Hematopoietic multipotent progenitor cell treated with erythropoietin and hydrocortisone succinate and interleukin-3 and kit ligand, for 17 days (in vitro differentiated cells): Measurements from ENCODE around the gene GAPT.

Source experiments
- DNase-seq: peaks from one replicate; pipeline ENCODE4 v3.0.0-alpha.2; 2015; ENCODE audit warnings: low spot score

GAPT gene

GRCh38 chr5:58462154-58462553 is 29.1 kb upstream of the GAPT start:
- DNase-seq, result no peak

DNA sequence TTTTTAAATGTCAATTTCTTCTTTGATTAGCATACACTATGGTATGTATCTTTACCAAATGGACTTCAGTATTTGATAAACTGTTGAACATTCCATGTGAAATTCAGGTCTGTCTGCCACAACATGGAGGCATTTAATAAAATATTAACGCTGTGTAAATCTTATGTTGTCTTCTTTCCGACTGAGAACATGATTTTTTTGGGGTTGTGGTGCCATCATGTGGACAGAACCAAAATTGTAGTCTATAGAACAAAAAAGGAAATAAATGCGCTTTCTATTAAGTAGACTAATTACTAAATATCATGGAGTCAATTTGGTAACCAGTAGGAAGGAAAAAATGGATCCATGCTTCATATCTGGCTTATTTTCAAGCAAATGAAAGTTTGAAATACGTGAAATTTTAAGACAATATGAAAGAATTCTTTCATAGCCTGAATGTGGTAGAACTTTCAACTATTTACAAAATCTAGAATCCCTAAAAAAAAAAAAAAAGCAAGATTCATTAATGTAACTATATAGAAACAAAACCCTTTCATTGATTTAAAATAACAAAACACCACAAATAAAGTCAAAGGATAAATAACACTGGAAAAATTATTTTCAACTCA is 28.5 kb upstream of the GAPT start:
- DNase-seq, result peak; percentile 38

- DNase-seq, result no peak
These were observed 24.3 kb upstream of the GAPT start for GRCh38 chr5:58466939-58467338.

DNA sequence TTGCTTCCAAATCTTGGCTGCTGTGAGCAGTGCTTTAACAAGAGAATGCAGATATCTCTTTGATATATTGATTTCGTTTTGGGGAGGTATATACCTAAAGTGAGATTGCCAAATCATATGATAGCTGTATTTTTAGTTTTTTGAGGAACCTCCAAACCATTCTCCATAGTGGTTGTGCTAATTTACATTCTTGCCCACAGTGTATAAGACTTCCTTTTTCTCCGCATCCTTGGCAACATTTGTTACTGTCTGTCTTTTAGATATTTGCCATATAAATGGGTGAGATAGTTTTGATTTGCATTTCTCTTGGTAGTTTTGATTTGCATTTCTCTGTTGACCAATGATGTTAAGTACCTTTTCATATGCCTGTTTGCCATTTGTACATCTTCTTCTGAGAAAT is 21.3 kb upstream of the GAPT start:
- no peak for DNase-seq

GRCh38 chr5:58475404-58475803 is 15.8 kb upstream of the GAPT start:
- no peak for DNase-seq

DNA sequence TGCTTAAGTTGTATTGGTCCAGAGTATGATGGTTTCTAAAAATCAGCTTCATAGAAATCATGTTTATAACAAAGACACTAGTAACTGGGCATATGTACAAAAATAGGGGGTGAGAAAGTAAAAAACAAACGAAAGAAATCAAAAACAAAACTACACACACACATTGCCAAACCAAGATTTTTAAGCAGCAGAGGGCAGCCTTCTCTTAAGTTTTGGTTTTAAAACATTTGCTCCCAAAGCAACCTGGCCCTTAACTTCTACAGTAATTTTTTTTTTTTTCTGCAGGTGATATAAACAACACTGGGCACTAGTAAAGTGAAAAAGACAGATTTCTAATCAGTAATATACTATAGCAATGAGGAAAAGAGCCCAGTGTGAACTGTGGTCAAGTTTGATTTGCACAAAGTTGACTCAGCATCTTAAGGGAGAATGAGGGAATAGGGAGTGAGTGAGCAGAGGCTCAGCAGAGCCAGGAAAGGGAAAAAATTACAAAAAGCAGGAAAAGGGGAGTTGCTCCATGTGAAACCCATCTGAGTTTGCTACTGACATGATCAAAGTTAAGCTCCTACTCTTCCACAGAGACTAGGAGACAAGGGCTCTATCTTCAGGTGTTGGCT is 13.4 kb upstream of the GAPT start:
- no peak for DNase-seq

- no peak for DNase-seq
These were observed 10.1 kb upstream of the GAPT start for GRCh38 chr5:58481066-58481676.

DNA sequence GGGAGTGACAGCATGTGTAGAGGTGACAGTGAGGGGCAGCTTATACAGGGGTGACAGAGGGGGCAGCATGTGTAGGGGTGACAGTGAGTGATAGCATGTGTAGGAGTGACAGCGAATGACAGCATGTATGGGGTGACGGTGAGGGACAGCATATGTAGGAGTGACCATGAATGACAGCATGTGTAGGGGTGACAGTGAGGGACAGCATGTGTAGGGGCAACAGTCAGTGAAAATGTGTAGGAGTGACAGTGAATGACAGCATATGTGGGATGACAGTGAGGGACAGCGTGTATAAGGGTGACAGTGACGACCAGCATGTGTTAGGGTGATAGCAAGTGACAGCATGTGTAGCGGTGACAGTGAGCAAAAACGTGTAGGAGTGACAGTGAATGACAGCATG is 9.4 kb upstream of the GAPT start:
- no peak for DNase-seq

DNA sequence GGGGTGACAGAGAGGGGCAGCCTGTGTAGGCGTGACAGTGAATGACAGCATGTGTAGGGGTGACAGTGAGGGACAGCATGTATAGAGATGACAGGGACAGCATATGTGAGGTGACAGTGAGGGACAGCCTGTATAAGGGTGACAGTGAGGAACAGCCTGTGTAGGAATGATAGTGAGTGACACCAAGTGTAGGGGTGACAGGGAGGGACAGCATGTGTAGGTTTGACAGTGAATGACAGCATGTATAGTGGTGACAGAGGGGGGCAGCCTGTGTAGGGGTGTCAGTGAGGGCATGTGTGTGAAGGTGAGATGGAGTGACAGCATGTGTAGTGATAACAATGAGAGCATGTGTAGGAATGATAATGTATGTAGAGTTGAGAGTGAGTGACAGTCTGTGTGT is 8.7 kb upstream of the GAPT start:
- no peak for DNase-seq

- DNase-seq, result no peak
These were observed 6.7 kb upstream of the GAPT start for GRCh38 chr5:58484505-58484904.

DNA sequence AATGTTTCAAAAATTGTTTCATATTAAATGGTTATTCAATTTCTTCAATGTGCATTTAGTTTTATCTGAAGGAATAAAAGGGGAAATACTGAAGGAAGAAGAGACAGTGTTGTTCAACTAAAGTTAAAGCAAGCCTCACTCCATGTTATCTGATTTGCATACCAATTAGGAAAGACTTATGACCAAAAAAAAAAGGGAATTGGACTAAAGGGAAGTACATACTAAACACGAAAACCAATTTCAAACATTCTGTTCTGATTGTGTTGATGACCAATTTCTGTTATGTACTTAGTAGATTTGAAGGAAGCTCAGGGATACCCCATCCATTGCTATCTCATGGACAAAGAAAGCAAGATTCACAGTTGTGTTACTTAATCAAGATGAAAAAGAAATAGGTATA is 4.9 kb upstream of the GAPT start:
- DNase-seq, result no peak

DNA sequence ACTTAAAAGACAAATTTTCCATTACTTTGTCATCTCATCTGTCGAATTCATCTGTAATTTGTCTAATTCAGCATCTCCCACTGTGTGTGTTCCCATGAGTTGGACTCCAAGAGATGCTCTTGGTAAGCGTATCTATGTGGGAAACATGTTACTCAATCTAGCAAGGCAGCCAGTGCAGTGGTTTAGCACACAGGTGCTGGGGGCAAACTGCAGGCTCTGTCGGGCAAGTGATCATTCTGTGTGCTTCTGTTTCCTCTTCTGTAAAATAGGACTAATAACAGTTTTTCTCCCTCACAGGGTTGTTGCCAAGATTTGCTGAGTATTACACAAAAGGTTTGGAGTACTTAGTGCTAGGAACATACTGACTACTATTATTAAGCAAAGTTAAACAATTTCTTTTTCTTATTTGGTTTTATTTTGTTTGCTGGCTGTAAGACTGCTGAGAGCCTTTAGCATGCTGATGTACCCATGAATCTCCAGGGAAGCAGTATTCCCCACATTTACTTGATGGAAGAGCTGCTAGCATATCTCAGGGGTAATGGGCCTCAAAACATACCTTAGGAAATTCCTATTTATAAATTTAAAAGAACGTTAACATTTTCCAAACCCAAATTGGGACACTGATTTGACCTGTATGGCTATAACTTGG is 709 bp upstream of the GAPT start:
- DNase-seq, result no peak

GRCh38 chr5:58493141-58493540 is 1.9 kb downstream of the GAPT start:
- no peak for DNase-seq

- no peak for DNase-seq
These were observed 5.3 kb downstream of the GAPT start for GRCh38 chr5:58496488-58496887.

DNA sequence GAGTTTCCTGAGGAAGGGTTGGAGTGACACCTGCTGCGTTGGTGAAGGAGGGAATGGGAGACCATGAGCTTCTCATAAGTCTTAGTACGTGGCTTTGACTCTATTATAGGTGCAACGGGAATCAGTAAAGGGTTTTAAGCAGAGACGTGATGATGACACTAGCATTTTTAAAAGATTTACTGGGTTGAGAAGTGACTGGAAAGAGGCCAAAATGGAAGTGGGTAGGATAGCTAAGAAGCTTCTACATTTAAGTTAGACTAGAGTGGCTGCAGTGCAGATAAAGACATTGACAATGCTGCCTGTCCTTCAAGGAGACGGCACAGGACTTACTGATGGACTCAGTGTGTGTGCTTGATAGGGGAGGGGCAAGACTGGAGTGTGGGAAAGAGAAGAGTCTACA is 6.2 kb downstream of the GAPT start:
- no peak for DNase-seq

DNA sequence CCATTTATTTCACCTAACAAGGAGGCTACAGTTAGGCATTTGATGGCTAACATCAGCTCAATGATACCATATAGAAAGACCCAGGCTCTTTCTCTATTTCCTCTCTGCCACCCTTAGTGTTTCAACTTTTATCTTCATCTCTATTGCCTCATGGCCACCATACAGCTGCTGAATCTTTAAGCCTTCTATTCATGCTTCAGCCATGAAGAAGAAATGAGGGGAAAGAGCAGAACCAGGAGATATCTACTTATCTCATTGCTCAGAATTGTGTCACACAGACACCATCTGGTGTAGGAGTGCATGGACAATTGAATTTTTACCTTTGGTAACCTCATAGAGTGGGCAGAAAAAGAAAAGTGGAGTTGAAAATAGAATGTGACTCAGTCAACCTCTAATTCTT is 6.7 kb downstream of the GAPT start:
- DNase-seq, result no peak

GRCh38 chr5:58498340-58498942 is 7.2 kb downstream of the GAPT start:
- no peak for DNase-seq

- no peak for DNase-seq
These were observed 8.0 kb downstream of the GAPT start for GRCh38 chr5:58499231-58499630.

GRCh38 chr5:58499941-58500340 is 8.7 kb downstream of the GAPT start:
- DNase-seq, result no peak

DNA sequence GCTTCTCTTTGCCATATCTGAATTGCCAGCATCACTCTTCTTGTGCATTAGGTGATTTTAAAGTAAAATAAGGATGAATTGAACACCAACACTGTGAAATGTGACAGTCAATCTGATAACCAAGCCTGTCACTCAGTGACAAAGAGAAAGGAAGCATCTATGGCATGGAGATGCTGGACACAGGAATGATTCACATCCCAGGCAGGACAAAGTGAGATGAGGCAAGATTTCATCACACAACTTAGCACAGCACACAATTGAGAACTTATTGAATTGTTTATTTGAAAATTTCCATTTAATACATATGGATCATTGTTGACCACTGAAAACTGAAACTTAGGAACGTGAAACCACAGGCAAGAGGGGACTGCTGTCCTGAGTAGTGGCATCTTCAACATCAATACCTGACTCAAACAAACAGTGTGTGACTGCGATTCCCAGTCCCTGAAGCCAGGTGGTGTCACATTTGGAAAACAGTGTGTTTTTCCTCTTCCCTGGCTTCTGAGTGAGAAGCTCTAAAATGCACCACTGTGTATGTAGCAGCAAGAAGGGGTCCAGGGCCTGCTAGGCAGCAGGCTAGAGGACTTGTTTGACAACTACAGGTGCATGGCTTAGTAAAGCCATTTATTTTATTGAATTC is 10.7 kb downstream of the GAPT start:
- no peak for DNase-seq

GRCh38 chr5:58503390-58504046 is 12.3 kb downstream of the GAPT start:
- DNase-seq, result no peak

- no peak for DNase-seq
These were observed 13.5 kb downstream of the GAPT start for GRCh38 chr5:58504766-58505165.
